Measurements from ENCODE around the gene GRAMD4.

DNA sequence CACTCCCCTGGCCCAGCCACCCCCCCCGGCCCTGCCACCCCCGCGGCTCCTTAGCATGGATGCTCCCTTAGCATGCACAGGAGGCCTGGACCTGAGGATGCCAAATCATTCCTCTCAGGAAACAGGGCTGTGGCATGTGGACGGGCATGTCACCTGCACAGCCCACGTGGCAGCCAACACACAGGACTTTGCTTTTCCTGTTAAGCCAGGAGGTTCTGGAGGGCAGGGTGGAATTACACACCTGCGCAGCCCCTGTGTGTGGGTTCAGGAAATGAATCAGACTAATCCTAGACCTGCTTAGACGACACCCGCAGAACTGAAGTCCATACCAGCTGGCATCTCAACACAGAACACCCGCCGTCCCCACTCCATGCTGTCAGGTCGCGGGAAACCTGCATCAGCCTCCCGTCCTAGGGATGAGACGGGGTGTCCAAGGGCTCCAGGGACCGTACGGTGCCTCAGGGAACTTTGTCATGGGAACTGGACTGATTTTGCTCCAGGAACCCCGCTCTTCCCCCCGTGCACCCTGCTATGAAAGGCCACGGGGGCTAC, 107.7 kb downstream of the GRAMD4 start:
- TF ChIP-seq, protein P1, sequence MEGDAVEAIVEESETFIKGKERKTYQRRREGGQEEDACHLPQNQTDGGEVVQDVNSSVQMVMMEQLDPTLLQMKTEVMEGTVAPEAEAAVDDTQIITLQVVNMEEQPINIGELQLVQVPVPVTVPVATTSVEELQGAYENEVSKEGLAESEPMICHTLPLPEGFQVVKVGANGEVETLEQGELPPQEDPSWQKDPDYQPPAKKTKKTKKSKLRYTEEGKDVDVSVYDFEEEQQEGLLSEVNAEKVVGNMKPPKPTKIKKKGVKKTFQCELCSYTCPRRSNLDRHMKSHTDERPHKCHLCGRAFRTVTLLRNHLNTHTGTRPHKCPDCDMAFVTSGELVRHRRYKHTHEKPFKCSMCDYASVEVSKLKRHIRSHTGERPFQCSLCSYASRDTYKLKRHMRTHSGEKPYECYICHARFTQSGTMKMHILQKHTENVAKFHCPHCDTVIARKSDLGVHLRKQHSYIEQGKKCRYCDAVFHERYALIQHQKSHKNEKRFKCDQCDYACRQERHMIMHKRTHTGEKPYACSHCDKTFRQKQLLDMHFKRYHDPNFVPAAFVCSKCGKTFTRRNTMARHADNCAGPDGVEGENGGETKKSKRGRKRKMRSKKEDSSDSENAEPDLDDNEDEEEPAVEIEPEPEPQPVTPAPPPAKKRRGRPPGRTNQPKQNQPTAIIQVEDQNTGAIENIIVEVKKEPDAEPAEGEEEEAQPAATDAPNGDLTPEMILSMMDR (conservative IDR thresholded peaks at IDR 0.05): no peak
- TF ChIP-seq EZH2 (IDR thresholded peaks at IDR 0.05; ENCODE audit: low read depth): no peak
